Measurements from ENCODE around the gene TMEM164.

- no peak for TF ChIP-seq CTCF (IDR thresholded peaks at IDR 0.05)
- no peak for TF ChIP-seq POLR2AphosphoS5 (IDR thresholded peaks at IDR 0.05)
- no peak for TF ChIP-seq POLR2A (IDR thresholded peaks at IDR 0.05; ENCODE audit: low read depth)
Measured at GRCh38 chrX:110211340-110211739, 208.4 kb downstream of the TMEM164 start.
